Epidermal melanocyte (primary cell): ENCODE results near the gene SORCS2.
A peak's percentile ranks its signal among the peaks of the same experiment; 100 is the strongest.

ENCODE experiments used
- DNase-seq: peaks from one replicate; pipeline ENCODE4 v3.0.0; 2011; ENCODE audit warnings: low spot score; ENCODE audit not compliant: insufficient read length

Gene SORCS2

GRCh38 chr4:7264694-7265093, 72.4 kb downstream of the SORCS2 start:
- DNase-seq = no peak

GRCh38 chr4:7266525-7267292, 74.4 kb downstream of the SORCS2 start:
- DNase-seq = no peak

- DNase-seq = no peak
Measured at GRCh38 chr4:7267829-7268228, 75.5 kb downstream of the SORCS2 start.

GRCh38 chr4:7268941-7269340, 76.6 kb downstream of the SORCS2 start:
- DNase-seq = no peak

- DNase-seq = no peak
Measured at GRCh38 chr4:7270121-7270520, 77.8 kb downstream of the SORCS2 start.

GRCh38 chr4:7272404-7272803, 80.1 kb downstream of the SORCS2 start:
- DNase-seq = no peak

GRCh38 chr4:7273738-7274297, 81.5 kb downstream of the SORCS2 start:
- no peak for DNase-seq

GRCh38 chr4:7275067-7275466, 82.7 kb downstream of the SORCS2 start:
- no peak for DNase-seq

GRCh38 chr4:7275490-7276154, 83.3 kb downstream of the SORCS2 start:
- no peak for DNase-seq

GRCh38 chr4:7276515-7276914, 84.2 kb downstream of the SORCS2 start:
- DNase-seq = no peak

GRCh38 chr4:7278071-7278765, 85.9 kb downstream of the SORCS2 start:
- no peak for DNase-seq

- DNase-seq = no peak
Measured at GRCh38 chr4:7278981-7279380, 86.6 kb downstream of the SORCS2 start.

- DNase-seq = no peak
Measured at GRCh38 chr4:7279902-7280301, 87.6 kb downstream of the SORCS2 start.

- DNase-seq = peak; percentile 59
Measured at GRCh38 chr4:7280926-7281690, 88.8 kb downstream of the SORCS2 start.

GRCh38 chr4:7281691-7282665, 89.6 kb downstream of the SORCS2 start:
- peak; percentile 65 for DNase-seq

GRCh38 chr4:7282786-7283440, 90.6 kb downstream of the SORCS2 start:
- no peak for DNase-seq

GRCh38 chr4:7285244-7286094, 93.1 kb downstream of the SORCS2 start:
- DNase-seq = no peak

GRCh38 chr4:7286170-7286569, 93.8 kb downstream of the SORCS2 start:
- DNase-seq = no peak

- no peak for DNase-seq
Measured at GRCh38 chr4:7286798-7287197, 94.5 kb downstream of the SORCS2 start.
